HG03342 (cell line): Measurements from ENCODE around the gene CNTNAP4.

Experiments used
- ATAC-seq: cut with Tn5 transposase; IDR thresholded peaks from one replicate; pipeline ENCODE4 v1.9.1; 2021; ENCODE audit warnings: mild to moderate bottlenecking, moderate library complexity; ENCODE audit not compliant: unreplicated experiment

The CNTNAP4 gene

GRCh38 chr16:76387994-76388393, 110.8 kb downstream of the CNTNAP4 start:
- no peak for ATAC-seq

DNA sequence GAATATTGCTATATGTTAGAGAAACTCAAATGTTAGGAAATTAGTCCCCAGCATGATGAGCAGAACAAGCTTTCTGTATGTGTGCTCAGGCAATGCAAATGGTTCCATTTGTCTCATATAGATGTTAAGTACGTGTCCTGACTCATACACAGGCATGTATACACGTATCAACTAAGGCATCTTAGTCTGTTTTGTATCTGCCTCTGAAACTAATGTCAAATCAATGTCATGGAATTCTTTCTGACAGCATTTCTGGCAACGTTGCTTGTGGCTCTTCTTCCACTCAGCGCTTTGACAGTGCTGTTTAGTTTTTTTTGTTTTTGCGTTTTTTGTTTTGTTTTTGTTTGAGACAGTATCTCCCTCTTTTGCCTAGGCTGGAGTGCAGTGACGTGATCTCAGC, 111.9 kb downstream of the CNTNAP4 start:
- ATAC-seq = no peak

DNA sequence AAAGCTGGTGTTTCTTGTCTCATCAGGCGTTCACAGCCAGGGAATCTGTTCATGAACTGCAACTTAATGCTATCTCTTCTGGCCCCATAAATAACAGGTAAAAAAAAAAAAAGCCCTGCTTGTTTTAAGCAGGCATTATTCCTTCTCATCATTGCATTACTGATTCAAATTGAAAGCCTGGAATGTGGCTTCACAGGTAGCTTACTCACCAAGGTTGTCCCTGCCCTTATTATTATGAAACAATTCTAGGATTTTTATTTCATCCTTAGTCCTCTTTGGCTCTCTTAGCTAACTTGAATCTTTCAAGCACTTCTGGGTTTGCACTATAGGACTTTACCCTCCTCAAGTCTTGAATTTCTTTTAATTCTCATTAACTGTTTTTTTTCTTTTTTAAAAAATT, 113.3 kb downstream of the CNTNAP4 start:
- no peak for ATAC-seq

- no peak for ATAC-seq
Measured at GRCh38 chr16:76396977-76397376, 119.8 kb downstream of the CNTNAP4 start.

- ATAC-seq = no peak
Measured at GRCh38 chr16:76409706-76410105, 132.5 kb downstream of the CNTNAP4 start.

- ATAC-seq = no peak
Measured at GRCh38 chr16:76421571-76421970, 144.4 kb downstream of the CNTNAP4 start.

GRCh38 chr16:76428858-76429257, 151.7 kb downstream of the CNTNAP4 start:
- no peak for ATAC-seq

DNA sequence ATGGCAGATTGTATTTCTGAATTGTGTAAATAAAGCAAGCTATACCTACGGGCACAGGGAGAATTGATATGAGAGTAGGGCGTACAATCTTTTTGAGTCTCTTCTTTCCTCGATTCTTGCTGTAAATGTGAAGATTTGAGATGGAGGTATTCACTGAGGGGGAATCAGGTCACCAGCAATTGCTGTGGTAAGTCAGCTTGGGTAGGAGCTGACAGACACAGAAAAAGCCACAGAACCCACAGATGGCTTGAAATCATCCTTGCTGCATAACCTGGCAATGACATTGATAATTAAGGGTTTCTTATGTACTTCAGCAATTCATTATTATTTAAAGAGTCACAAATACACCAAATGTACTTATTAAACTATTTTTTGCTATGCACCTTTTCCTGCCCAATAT, 164.2 kb downstream of the CNTNAP4 start:
- no peak for ATAC-seq

GRCh38 chr16:76441876-76442275, 164.7 kb downstream of the CNTNAP4 start:
- ATAC-seq = no peak

- no peak for ATAC-seq
Measured at GRCh38 chr16:76443973-76444372, 166.8 kb downstream of the CNTNAP4 start.

DNA sequence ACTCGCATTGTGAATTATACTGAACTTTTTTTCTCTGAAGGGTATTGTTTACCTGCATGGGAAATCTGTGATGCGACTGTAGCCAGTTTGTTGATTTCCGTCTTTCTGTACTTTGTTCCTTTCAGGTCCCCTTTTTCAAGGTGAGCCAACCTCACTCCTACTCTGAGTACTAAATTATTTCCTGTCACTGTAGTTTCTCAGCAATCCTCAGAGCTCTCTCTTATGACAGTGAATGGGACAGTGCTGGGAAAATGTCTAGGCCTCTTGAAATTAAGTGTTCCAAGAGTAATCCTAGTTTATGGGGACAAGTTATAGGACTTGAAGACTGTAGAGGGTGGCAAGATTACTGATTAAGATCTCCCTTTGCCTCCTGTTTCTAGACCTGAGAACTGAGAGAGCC, 167.6 kb downstream of the CNTNAP4 start:
- ATAC-seq = no peak

- no peak for ATAC-seq
Measured at GRCh38 chr16:76445815-76446214, 168.6 kb downstream of the CNTNAP4 start.

- no peak for ATAC-seq
Measured at GRCh38 chr16:76446251-76446650, 169.1 kb downstream of the CNTNAP4 start.

- no peak for ATAC-seq
Measured at GRCh38 chr16:76450890-76451289, 173.7 kb downstream of the CNTNAP4 start.

DNA sequence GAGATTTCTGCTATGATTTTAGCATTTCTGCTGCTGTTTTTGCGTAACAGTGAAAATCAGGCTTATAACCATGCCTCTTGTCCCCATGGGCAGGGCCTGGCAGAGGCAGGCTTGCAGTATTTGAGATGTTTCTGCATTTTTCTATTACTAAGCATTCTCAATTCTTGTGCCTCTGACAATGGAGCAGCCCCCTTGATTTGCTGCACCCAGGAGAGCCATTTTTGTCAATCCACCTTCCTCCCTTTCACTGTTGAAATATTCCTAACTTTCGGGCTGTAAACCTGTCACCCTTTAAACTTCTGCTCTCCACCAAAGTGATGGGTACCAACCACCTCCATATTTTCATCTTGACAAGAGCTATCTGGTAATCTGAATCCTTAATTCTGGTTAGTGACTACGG, 178.1 kb downstream of the CNTNAP4 start:
- ATAC-seq = no peak

- ATAC-seq = no peak
Measured at GRCh38 chr16:76456016-76456415, 178.8 kb downstream of the CNTNAP4 start.

DNA sequence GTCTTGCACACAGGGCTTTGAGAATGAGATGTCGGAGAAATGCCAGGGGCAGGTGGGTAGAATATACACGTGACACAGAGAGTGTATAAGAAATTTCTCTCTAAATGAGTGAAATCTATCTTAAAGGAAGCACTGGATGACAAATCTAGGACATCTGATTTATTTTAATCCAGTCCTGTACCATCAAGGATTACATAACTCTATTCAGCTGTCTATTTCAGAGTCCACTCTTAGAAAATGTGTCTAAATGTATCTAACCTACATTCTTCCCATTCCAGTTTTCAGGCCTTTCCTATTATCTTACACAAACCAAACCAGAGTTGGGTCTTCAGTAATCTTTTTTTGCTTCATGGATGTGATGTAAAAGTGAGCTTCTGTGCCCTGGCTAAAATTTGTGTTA, 181.9 kb downstream of the CNTNAP4 start:
- no peak for ATAC-seq

- ATAC-seq = no peak
Measured at GRCh38 chr16:76461836-76462235, 184.6 kb downstream of the CNTNAP4 start.

DNA sequence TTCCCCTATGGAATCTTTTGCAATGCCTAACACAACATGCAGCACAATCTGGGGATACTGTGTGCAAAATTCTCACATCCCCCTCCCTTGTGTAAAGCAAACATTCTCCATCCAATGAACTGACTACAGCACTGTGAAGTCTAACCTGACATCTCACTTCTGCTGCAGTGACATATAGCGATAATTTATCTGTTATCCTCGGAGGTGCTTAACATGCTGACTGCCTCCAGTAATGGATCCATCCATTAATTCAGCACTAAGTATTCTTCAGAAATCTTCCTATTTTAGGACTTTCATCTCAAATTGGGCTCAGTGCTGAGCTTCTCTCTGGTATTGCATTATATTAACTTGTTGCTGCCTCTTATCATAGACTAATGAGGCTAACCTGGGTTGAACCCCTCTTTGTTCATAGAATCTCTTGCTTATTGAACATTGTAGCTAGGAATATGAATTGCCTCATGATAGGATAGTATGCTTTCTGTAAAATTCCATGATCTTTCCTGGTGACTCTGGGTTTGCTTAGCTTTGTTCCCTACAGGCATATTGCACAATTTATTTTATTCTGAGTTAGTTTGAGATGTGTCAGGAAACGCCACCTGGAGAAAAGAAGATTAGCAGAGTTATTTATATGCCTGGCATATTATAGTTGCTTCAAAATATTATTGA, 187.9 kb downstream of the CNTNAP4 start:
- ATAC-seq = no peak

GRCh38 chr16:76466871-76467270, 189.7 kb downstream of the CNTNAP4 start:
- no peak for ATAC-seq

- no peak for ATAC-seq
Measured at GRCh38 chr16:76474048-76474447, 196.8 kb downstream of the CNTNAP4 start.

- ATAC-seq = no peak
Measured at GRCh38 chr16:76478105-76478504, 200.9 kb downstream of the CNTNAP4 start.

DNA sequence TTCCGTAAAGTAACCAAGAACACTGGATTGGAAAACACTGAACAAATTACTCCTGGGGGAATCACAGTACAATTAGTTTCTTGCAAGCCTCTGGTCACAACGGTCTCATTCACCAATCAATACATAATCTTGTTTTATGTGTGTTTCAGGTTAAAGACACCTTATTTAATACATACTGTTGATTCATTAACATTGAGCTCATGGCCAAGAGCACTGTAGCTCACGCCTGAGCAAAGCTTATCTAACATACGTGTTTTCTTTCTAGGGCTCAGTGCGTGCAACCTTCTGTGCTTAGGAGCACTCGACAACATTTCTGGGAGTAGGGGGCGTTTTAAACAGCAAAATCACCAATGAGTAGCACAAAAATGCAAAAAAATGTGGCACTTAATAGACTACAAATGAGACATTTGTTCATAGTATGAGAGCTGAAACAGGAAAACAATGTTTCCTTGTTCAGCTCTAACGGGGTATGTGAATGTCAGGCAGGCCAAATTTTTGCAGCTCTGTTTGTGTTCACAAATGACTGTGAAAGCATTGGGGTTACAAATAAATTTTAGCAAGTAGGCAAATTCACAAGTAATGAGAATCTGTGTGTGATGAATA, 206.2 kb downstream of the CNTNAP4 start:
- no peak for ATAC-seq
